HS-5 (cell line): ENCODE measurements around the gene DTX3.
"Not testable (repeated sequence)": the region's sequence is repeated elsewhere in the genome, so short reads cannot be mapped to it uniquely, and the experiment has no call there.

ENCODE experiments used
- DNase-seq: peaks from one replicate; pipeline ENCODE4 v3.0.0-alpha.2; 2012; ENCODE audit warnings: low read depth

The DTX3 gene

GRCh38 chr12:57607958-57608663 is 3.5 kb downstream of the DTX3 start:
- no peak for DNase-seq

DNA sequence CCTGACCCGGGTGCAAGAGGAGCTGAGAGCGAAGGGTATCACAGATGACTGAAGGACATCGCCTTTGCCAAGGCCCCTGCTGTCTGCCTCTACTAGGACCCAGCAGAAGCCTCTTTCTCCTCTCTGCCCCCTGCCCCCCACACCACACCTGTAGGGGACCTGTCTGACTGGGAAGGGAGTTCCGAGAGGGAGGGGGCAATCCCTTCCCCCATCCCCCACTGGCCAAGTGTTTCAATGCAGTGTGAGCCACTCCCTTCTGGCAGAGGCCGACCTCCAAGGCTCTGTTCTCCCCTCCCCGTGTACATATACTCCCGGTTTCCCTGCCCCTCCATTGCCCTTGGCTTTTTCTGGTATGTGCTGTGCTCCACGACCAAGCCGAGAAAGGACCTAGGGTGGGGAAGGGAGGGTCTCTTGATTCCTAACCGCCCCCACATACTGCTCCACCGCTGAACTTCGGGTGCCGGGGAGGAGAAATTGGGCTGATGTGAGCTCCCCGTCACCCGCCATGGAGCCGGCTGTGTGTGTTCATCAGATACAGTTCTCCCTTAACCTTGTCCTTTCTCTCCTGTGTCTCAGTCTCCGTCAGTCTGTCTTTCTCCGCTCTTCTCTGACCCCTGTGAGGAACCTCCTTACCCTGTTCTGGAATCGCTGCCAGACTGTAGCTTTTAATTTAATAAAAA is 4.6 kb downstream of the DTX3 start:
- no peak for DNase-seq

GRCh38 chr12:57609781-57610553 is 5.3 kb downstream of the DTX3 start:
- no peak for DNase-seq

GRCh38 chr12:57610554-57611107 is 6.0 kb downstream of the DTX3 start:
- DNase-seq, result no peak

DNA sequence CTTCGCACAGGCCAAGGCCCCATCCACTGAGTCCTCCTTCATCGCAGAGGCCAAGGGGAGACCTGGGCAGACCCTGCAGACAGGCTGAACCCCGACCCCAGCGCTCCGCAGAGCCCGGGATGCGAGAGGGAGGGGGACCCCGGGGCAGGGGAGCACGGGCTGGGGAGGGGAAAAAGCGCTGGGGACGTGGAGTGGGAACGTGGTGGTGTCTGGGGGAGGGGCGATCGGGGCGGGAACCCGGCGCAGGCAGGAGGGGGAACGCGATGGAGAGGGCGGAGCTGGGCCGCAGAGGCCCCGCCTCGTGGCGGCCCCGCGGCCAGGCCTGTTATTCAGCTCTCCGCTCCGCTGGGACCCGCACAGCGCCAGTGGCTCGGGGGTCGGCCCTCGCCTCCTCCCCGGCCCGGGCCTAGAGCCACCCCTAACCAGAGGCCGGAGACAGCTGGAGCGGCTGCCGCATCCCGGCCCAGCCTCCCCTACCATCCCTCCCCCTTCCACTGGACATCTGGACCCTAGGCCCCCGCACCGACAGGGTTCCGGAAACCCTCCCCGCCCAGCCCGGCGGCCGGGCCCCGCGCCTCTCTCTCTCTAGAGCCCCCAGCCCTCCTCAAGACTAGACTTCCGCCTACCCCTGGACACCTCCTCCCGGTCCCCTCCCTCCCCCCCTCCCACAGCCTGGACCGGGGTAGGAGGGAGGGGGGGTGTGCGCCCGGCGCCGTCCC is 6.6 kb downstream of the DTX3 start, which contains the start of gene ARHGEF25:
Gene ARHGEF25, plus strand, starts transcription at position 328 of the 719 bp plus-strand sequence. CDS start 460 bp downstream, outside the sequence.
- no peak for DNase-seq

GRCh38 chr12:57611827-57612710 is 7.4 kb downstream of the DTX3 start:
- DNase-seq, result no peak

GRCh38 chr12:57612711-57613426 is 8.2 kb downstream of the DTX3 start:
- no peak for DNase-seq

DNA sequence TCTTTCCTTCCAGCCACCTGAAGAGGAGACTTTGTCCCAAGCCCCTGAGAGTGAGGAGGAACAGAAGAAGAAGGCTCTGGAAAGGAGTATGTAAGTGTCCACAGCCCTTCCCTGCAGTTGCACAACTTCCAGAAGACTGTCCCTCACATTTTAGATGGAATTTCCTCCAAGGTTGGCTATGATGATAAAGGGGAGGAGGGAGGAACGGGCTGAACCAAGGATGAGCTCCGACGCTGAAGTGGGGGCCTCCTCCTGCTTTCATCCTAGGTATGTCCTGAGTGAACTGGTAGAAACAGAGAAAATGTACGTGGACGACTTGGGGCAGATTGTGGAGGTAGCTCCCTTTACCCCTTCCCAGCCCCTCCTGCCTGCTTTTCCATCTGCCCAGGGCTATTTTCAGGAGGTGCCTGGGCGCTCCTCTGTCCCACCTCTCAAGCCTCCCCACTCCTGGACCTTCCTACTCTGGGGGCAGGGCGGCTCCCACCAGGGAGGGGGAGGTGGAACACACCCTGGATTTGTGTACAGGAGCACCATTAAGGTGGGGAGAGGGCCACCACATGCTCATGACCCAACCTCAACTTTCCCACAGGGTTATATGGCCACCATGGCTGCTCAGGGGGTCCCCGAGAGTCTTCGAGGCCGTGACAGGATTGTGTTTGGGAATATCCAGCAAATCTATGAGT is 8.9 kb downstream of the DTX3 start:
- no peak for DNase-seq

GRCh38 chr12:57614178-57614947 is 9.7 kb downstream of the DTX3 start:
- no peak for DNase-seq

GRCh38 chr12:57614948-57615500 is 10.4 kb downstream of the DTX3 start:
- no peak for DNase-seq

DNA sequence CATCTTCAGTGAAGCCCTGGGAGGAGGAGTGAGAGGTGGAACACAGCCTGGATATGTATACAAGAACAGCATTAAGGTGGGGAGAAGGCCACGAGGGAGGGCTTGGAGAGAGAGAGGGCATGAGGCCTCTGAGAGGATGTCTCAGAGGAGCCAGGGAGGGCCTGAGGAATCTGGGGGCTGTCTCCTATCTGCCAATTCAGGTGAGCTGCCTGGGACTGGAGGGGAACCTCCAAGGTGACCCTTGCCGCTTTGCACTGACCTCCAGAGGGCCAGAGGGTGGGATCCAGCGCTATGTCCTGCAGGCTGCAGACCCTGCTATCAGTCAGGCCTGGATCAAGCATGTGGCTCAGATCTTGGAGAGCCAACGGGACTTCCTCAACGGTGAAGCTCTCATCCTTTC is 11.0 kb downstream of the DTX3 start:
- DNase-seq, result no peak

DNA sequence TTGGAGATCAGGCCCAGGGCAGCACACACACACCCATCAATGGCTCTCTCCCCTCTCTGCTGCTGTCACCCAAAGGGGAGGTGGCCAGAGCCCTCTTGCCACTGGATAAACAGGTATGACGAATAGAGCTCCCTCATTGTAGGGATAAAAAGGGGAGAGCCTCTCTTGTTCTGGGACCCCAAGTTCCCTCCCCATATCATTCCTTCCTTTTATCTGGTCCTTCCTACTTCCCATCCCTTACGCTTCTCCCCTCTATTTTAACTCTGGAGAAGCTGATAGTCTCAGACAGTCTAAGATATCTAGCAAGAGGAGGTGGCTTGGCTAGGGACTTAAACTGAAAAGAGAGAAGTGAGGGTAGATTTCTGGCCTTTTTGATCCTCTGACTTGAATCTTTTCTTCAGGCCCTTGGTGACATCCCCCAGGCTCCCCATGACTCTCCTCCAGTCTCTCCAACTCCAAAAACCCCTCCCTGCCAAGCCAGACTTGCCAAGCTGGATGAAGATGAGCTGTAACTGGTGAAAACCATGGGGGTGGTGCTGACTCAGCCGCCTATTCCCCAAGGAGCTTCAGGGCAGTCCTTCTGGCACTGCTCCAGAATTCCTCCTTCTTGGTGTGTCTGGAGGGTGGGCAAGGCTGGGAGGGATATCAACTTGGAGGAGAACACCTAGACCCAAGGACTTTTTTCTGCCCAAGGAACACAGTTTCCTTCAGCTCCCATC is 11.9 kb downstream of the DTX3 start:
- DNase-seq, result no peak

DNA sequence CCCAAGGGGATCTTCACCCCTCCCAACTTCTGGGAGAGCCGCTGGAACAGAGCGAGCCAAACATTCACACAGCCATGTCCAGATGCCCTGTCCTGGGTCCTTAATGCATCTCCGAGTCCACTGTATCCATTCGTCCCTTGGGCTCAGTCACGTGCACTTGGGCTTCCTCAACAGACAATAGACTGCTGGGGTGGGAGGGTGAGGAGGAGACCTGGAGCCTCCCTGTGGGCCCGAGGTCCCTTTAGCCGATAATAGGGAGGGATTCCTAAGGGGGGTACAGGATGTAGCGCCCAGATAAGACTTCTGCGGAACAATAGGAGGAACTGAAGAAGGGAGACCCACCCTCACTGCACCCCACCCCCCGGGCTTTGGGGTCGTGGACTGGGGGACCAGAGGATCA is 13.3 kb downstream of the DTX3 start:
- no peak for DNase-seq

- not testable (repeated sequence) for DNase-seq
Measured at GRCh38 chr12:57618431-57618830, 13.8 kb downstream of the DTX3 start.

DNA sequence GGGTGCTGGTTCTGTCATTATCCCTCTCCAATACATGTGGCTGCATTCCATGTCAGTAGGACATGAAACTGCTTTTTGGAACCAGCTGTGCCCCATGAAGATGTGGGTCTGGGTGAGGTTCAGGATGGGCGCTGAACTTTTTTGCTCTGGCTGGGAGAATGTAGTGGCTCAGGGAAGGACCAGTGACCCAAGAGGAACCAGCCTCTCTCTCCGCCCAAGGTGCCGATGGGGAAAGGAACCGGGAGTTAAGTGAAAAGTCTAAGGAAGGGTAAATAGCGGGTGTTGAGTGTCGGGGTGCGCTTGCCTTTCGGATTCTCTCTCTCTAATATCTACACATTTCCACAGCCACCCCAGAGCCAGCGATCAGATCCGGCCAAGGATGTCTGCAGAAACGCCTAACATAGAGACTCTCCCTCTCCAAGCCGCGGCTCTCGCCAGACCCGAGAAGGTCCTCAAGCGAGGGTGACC is 14.4 kb downstream of the DTX3 start:
- DNase-seq, result no peak

- DNase-seq, result no peak
Measured at GRCh38 chr12:57619434-57620244, 15.0 kb downstream of the DTX3 start.
